HG03558 (cell line): Measurements from ENCODE around the gene CAV1.

Experiments used
- ATAC-seq: cut with Tn5 transposase; IDR thresholded peaks from one replicate; pipeline ENCODE4 v1.9.1; 2021; ENCODE audit warnings: moderate number of reproducible peaks; ENCODE audit not compliant: unreplicated experiment; ENCODE audit errors: extremely low read depth

CAV1 gene

DNA sequence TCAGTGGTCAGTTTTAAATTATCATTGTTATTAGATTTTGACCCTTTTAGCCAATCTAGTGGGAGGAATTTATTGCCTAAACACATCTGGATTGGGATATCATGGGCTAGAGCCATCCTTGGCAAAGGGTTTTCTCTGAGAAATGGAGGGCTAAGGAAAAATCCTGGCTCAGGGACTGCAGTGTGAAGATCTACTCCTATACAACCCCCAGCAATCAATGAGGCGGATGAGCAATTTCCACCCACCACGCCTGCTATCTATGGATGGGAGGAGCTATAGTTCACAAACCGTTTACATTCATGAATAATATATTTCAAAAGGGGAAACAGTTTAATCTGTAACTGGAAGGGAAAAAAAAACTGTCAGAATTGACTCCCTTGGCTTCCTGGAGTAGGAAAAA lies 2.7 kb downstream of the CAV1 start:
- no peak for ATAC-seq

DNA sequence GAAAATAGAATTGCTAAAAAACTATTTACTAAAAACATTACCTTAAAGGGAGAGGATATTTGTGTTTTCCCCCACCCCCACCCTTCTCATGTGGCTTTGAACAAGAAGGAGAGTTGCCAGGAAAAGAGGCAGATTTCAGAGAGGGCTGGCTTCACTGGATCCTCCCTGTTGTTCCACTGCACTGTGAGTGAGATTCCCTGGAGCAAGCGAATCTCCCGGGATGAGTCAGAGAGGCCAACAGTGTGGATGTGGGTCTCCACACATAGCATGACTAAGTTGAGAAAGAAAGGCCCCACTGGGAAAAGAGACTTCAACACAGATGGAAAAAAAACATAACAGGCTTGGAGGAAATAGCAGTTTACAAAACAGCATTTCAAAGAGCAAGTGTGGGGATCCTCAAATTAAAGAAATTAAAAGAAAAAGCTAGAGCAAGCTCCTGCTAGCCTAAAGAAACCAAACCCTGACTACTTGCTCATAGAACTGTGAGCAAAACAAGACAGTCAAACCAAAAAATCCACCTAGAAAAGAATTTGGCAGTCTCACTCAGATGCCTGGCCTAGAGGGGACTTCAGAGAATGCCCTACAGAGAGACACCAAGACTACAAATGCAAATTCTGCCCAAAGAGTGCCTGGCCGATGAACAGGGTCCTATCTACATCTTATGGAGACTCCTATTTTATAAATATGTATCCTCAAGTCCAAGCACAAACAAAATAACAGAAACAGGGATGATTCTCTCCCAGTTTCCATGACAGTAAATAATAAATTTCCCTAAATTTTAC lies 3.4 kb downstream of the CAV1 start:
- ATAC-seq = no peak

DNA sequence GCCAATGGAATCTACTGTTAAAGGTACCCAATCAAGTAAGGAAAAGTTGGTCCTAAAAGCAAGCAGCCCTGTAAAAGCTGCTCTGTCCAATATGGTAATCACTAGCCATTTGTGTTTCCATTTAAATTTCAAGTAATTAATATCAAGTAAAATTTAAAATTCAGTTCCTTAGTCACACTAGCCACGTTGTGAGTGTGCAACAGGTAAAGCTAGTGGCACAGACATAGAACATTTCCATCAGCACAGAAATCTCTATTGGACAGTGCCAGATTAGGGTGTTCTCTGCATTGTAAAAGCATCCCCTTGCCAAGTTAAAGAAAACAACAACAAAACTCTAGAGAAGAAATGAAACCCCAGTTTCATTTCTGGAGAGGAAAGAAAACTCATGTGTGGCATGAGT lies 4.4 kb downstream of the CAV1 start:
- ATAC-seq = no peak

DNA sequence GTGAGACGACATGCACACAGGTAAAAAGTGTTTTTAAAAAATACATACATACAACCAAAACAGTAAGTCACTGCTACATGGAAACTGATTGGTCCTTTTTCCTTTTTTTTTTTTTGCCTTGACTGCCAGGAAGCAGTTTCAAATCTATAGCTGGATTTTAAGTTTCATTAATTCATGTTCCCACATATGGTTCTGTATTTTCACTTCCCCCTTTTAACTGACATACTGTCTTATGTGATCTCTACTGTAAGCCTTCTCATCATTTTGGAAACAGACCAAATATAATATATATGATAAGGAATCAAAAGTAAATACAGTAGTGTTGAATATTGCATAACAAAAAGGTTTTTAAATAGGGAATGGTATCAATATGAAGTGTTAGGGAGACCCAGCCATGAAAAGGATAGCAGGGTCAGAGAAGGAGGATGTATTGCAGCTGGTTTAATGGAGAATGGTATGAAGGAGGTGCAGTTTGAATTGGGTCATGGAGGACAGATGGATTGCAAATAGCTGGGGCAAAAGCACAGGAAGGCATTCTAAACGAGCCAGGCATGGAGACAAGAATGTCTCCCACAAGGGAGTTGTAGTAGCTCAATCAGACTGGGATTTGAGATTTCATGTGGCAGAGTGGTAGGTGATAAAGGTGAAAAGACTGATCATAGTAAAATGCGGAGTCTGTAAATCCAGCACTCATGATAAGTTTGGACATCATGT lies 5.4 kb downstream of the CAV1 start:
- no peak for ATAC-seq

DNA sequence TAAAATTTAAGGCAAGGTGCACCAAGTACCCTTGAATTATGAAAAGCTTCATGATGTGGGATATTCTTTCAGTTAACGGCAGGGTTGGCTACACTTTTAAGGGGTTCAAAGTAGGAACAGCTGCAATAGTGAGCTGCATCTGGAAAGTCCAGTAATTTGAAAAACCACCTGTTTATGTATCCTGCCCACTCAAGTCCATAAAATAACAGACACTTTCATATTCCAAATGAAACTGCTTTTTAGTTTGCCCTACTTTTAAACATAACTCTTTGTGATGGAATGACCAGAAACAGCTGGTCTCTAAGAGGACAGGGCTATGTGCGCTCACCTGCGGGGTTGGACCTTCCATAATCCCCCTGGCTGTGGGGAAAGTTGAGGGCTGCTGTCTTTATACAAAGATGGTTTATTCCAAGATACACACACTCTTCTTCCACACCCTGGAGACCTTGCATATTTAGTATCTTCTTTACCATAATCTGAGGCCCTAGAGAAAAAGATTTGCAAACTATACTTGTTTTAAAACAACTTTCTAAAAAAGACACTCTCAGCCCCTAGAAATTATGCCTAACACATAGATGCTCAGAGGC lies 7.4 kb downstream of the CAV1 start:
- no peak for ATAC-seq

DNA sequence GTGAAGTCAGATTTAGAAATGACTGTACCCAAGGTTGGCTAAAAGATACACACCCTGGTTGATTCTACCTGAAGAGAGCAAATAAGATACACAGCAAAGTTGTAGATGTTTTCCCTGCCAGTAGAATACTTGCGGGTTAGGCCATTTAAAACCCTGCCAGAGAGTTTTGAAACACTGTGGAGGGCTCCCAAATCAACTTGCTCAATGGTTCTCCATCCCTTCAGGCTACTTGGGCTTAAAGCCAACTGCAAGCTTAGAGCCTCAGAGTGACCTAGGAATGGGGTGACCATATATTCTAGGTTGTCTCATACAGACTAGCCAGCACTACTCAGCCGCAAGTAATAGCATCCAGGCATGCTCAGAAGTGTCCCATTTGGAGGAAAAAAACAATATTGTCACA lies 10.0 kb downstream of the CAV1 start:
- ATAC-seq = no peak

DNA sequence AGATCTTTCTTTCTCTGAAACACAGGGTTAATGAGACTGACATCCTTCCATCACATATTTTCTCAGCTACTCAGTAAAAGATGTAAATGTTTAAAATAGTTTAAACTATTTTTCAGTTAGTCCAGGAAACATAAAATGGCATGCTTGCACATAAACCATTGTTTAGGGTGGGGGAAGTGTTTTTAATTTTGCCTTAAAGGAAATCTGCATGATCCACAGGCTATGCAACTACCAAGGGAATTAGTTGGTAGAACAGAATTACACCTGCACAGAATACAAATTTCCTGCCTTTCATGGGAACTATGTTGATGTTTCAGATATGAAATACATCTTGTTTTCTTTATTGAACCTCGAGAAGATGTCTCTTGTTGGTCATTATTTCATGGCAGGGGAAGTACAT lies 10.6 kb downstream of the CAV1 start:
- no peak for ATAC-seq

DNA sequence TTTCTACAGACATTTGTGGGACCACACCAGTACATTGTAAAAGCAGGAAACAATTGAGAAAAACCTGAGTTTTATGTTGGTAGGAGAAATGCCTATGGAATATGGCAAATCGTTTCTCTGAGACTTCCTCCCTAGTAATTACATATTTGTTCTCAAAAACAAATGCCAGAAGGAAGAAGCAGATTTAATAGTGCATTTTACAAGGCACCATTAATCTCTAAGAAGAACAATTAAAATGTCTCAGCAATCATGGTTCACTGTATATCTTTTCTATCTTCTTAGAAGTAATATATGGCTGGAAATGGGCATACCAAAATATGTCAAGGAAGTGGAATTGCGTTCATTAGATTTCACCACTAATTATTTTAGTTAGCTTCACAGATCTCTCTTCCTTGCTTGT lies 13.3 kb downstream of the CAV1 start:
- no peak for ATAC-seq

DNA sequence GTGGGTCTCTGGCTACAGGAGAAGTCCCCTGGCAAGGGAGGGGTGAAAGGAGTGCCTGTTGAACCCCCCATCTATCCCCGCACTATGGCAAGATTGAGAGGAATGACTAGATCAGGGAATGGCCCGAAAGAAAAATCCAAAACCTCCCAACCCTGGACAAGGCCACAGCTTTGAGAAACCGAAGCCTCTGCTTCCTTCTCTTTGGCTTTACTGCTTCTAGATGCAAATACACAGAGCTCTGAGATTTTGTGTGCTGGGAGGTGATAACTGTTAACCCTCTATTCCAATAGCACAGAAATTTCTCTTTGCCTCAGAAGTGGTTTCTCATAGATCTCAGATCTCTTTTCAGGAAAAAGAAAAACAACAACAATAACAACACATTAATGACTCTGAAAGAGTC lies 15.0 kb downstream of the CAV1 start:
- ATAC-seq = no peak

DNA sequence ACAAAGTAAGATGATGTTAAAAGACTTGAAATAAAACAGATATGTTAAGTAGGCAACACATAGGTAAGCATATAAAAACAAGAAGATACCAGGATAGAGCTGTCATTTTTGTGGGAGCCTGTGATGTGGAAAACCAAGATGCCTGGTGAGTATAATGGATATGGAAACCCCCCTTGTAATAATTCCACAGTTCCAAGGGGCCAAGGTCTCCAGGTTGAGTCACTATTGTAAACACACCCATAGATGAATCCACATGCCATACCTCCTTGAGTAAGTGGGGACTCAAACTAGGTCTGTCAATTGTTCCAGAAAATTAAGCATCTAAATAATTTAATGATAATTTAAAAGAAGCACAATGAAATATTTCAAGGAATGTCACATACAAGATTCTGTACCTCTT lies 15.9 kb downstream of the CAV1 start:
- no peak for ATAC-seq

DNA sequence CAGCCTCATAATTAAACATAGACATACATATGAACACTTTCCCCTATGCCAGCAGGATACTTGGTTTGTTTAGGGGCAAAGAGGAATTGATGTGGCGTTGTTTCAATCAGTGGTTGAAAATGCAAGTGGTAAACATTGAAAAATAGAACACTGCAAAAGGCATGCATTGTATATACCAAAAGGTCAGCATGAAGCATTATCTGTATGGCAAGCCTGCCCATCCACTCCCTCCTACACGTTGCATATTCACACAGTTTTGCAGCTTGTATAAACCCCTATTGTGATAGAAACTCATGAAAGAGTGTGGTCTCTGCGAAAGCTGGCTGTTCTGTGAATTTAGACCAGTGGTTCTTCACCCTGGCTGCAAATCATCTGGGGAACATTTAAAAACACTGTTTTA lies 17.1 kb downstream of the CAV1 start:
- ATAC-seq = no peak

DNA sequence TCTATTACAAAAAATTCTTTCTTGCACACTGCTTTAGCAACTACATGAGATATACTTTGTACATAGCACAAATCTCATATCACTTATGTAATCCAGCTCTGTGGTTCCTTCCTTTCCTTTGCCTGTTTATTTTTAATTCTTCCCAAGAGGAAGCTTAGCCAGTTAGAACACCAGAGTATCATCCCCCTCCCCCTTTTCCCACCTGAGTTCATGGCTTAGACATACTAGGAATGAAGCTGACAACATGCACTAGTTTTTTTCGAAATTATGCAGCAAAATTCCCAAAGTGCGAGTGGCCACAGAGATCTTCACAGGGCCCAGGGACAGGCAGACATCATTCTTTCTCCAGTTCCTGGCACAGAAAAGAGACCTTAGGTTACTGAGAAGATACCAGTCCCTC lies 17.8 kb downstream of the CAV1 start:
- no peak for ATAC-seq

DNA sequence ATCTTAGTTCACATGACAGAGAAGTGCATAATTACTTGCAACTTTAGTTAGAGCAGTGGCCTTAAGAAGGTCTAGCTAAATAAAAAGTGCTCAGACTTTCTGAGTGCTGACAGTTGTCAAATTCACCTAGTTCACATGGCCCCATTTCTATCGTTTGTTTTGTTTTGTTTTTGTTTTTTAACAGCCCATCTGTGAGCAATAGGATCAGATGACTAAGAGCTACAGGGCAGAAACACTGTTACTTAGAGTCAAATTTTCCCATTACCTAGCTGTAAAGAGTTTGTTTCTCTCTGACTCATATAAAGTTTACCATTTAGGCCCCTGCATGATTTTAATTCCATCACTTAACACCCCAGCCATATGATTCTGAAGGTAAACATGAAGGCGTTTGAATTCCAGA lies 18.8 kb downstream of the CAV1 start:
- ATAC-seq = no peak

DNA sequence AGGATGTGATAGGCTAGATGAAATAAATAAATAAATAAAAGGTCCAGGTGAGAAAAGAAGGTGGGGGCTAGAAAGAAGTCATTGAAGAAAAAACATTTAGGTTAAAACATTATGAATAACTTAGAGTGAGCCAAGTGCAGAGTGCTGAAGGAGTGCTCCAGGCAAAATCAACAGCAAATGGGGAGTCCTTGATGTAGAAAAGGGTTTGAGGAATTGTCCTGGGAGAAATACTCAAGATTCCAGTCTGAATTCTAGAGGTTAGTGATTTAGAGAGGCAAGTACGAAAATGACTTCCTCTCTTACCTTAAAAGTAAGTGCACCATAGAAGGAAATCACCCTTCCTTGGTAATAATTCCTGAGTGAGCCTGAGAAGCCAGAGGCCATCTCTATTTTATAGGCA lies 19.7 kb downstream of the CAV1 start:
- ATAC-seq = no peak

DNA sequence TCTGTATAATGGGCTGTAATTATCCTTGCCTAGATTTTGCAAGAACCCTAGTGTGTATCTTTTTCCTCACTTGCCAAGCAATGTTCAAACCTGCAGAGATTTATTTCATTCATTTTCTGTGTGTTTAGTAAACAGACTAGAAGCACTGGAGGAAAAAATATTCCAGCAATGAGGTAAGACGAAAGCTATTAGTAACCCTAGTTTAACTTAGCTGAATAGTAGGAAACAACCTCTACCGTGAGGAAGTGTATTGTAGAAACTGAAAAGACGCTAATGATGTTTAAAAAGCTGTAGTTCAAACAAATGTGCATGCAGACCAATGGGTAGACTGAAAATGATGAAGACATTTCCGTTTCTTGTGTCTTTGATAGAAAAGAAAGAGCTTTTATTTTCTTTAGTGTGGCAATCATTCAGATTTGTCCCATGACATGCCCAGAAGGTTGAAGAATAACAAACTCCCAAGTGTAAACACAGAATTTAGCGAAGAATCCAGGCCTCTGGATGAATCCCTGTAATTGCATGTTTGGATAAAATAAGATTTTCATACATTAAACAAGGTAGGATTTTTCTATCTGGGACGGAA lies 20.7 kb downstream of the CAV1 start:
- ATAC-seq = no peak

DNA sequence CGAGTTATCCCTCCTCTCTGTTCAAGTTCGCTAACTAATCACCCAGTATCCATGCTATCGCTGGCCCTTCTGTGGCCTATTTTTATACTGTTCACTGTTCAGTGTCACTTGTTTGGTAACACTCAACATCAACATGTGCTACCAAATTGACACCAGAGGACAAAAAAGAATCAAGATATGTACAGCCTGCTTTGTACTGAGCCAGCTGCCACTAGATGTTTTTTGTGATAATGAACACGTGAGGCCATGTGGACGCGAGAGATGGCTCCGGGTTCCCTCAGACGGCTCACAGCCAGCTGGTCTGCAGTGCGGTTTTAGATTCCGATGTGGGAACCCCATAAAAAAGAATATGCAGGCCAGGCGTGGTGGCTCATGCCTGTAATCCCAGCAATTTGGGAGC lies 21.2 kb downstream of the CAV1 start:
- ATAC-seq = no peak

DNA sequence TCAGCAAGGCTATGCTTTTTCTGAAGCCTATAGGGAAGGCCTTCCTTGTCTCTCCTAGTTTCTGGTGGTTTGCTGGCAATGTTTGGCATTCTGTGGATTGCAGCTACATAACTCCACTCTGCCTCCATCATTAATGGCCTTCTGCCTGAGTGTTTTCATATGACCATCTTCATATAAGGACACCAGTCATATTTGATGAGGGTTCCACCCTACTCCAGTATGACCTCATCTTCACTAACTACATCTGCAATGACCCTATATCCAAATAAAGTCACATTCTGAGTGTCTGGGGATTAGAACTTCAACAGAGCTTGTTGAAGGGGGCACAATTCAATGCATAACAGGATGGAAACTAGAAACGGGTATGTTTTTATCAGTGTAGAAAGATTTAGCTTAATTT lies 22.1 kb downstream of the CAV1 start:
- no peak for ATAC-seq

DNA sequence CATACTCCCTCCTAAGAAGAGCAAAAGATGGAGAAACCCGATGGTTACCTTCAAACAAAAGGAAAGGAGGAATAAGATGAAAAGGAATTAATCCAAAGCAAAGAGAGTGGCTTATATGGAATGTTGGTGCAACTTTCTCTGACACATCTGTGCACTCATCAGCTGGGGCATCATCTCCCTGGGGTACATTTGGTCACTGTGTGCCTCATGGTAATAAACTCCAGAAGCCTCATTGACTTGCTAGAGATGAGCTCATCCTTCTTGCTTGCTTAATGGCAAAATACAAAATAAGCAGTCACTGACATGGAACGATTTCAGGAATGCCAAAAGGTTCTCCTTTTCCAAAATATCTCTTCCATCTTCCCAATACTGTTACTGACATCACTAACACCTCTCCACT lies 22.5 kb downstream of the CAV1 start:
- no peak for ATAC-seq

DNA sequence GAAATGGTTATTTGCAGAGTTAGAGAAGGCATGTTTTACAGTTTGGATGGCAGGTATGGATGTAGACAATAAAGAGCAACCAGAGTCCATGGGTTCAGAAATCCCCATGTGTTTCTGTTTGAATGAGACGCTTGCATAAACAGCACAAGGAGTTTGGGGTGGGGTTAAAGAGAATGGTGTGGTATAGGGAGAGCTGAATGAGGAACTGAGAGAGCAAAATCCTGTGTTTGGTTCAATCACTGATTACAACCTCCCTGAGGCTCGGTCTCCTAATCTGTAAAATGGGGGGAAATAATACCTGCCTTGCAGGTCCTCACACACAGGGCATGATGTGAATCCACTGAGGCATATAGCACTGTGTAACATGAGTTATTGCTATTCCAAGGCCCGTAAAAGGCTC lies 23.7 kb downstream of the CAV1 start:
- peak; percentile 91 for ATAC-seq

DNA sequence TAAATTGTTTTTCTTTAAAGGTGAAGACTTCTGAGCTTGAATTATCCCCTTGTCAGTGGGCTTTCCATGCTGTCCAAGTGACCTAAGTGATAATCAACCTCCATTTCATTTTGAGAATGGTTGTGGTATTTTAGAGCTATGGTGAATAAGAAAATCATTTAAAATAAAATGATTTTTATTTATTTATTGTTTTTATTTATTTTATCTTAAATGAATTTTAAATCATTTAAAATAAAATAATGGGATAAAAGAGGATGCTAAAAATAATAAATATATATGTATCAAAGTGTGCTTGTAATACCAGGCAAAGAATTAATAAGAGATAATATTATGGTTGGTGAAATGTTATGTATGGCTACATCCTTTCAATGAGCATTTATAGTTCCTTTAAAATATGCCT lies 24.5 kb downstream of the CAV1 start:
- no peak for ATAC-seq

DNA sequence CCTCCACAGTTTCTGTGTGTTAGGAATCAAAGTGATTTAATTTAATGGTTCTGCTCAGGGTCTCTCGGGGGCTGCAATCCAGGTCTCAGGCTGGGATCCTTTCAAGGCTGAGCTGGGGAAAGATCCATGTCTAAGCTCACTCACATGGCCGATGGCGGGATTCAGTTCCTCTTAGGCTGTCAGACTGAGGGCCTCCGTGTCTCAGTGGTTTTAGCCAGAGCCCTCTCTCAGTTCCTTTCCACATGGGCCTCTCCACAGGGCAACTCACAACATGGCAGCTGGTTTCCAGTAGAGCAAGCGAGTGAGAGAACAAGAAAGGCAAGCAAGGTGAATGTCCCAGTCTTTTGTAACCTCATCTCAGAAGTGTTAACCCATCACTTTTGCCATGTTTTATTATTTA lies 26.9 kb downstream of the CAV1 start:
- no peak for ATAC-seq
